ENCODE data around the gene RASGRP4. TPM values are rescaled to one million over a fixed set of nuclear protein-coding genes. Genes with fewer than 3 reads are reported as not detected.

The RASGRP4 gene, protein sequence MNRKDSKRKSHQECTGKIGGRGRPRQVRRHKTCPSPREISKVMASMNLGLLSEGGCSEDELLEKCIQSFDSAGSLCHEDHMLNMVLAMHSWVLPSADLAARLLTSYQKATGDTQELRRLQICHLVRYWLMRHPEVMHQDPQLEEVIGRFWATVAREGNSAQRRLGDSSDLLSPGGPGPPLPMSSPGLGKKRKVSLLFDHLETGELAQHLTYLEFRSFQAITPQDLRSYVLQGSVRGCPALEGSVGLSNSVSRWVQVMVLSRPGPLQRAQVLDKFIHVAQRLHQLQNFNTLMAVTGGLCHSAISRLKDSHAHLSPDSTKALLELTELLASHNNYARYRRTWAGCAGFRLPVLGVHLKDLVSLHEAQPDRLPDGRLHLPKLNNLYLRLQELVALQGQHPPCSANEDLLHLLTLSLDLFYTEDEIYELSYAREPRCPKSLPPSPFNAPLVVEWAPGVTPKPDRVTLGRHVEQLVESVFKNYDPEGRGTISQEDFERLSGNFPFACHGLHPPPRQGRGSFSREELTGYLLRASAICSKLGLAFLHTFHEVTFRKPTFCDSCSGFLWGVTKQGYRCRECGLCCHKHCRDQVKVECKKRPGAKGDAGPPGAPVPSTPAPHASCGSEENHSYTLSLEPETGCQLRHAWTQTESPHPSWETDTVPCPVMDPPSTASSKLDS
- not detected in 2 replicates for total RNA-seq

GRCh38 chr19:38425810-38426466 lies at the start of gene RASGRP4:
RASGRP4 (minus strand) TSS chr19:38426219; CDS start chr19:38426091, 128 bp downstream.

GRCh38 chr19:38433268-38433733 lies 7.3 kb upstream of the RASGRP4 start, which contains the start of gene RYR1:
RYR1 (plus strand) TSS chr19:38433691; CDS start chr19:38433830, 139 bp downstream.

DNA sequence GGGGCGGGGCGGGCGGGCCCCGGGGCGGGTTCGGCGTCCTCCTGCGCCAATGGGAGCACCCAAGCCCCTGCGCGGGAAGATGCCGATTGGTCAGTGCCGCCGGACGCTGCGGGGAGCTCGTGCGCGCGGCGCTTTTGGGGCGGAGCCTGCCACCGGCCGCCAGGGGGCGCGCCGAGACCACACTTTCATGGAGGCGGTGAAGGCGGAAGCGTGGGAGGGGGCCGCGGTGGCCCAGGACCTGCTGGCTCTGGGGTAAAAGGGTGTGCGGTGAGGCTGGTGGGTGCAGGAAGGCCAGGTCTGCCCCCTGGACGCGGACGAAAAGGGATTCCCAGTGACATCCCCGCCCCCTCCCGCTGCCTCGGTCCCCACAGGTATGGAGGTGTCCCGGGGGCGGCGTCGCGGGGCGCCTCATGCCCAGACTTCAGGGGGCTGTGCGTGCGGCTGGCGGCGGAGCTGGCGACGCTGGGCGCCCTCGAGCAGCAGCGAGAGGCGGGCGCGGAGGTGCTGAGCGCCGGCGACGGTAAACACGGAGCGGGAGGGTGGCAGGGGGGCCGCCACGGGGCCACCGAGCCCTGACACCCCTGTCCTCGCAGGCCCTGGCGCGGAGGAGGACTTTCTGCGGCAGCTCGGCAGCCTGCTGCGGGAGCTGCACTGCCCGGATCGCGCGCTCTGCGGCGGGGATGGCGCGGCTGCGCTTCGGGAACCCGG lies 22.9 kb downstream of the RASGRP4 start, which contains the start of gene FAM98C:
Gene FAM98C, plus strand, starts transcription at position 127 of the 708 bp plus-strand sequence. Its CDS starts 61 bp downstream, at position 188.

DNA sequence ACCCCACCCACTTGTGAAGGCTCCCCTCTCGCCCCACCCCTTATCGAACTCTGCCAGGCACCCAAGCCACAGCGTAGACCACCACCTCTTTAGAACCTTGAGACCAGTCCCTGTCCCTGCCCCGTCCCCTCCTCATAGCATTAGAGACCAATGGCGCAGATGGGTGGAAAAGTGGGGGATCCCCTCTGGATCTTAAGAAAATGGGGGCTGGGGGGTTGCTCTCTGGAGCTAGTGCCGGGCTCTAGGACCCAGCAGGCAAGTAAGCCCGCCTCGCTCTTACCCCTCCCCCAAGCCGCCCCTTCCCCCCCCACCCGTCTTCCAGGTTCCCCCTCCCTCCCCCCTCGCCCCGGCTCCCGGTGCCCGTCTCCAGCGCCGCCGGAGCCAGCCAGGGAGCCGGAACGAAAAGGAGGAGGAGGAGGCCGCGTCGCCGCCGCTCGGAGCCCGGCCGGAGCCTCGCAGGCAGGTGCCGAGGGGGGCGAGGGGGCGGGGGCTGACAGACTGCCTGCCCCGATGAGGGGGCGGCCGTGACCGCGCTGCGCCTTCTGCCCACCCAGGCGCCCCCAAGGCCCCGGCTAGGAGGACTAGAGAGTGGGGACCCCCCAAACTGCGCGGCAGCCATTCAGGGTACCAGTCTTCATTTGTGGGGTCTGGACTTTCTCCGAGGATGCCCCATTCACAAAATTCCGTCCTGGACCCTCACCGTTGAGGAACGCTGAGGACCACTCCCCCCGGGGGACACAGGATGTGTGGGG lies 37.5 kb downstream of the RASGRP4 start, which contains the start of gene SPRED3:
Gene SPRED3, plus strand, starts transcription at position 349 of the 752 bp plus-strand sequence. CDS start 1,606 bp downstream, outside the sequence.

GRCh38 chr19:38387550-38388348 lies 38.3 kb downstream of the RASGRP4 start, which contains the start of gene GGN:
GGN (minus strand) TSS chr19:38388034; CDS start chr19:38387261, 773 bp downstream.

GRCh38 chr19:38374332-38375097 lies 51.5 kb downstream of the RASGRP4 start, which contains the start of gene PSMD8:
PSMD8 (plus strand) TSS chr19:38374571; CDS start chr19:38374602, 31 bp downstream.

Other genes with a start within 250 kb of the RASGRP4 start
- under 0.01 and 1.3 TPM in 2 replicates for gene DPF1, start 202.0 kb downstream of the RASGRP4 start, total RNA-seq
- not detected in 2 replicates for gene PPP1R14A, start 169.8 kb downstream of the RASGRP4 start, total RNA-seq
- gene SPINT2, start 161.6 kb downstream of the RASGRP4 start, total RNA-seq, result 283 and 364 TPM in 2 replicates
- 137 and 144 TPM in 2 replicates for gene C19orf33, start 122.0 kb downstream of the RASGRP4 start, total RNA-seq
- gene YIF1B, start 110.3 kb downstream of the RASGRP4 start, total RNA-seq, result 34.5 and 100 TPM in 2 replicates
- gene KCNK6, start 106.4 kb downstream of the RASGRP4 start, total RNA-seq, result 20.0 and 23.0 TPM in 2 replicates
- gene CATSPERG, start 90.4 kb downstream of the RASGRP4 start, total RNA-seq, result 1.6 and 1.7 TPM in 2 replicates
- 162 and 390 TPM in 2 replicates for gene PSMD8, start 51.6 kb downstream of the RASGRP4 start, total RNA-seq
- 0.43 and 0.79 TPM in 2 replicates for gene GGN, start 38.2 kb downstream of the RASGRP4 start, total RNA-seq
- gene SPRED3, start 37.5 kb downstream of the RASGRP4 start, total RNA-seq, result 0.22 and 0.79 TPM in 2 replicates
- 13.7 and 16.8 TPM in 2 replicates for gene FAM98C, start 23.1 kb downstream of the RASGRP4 start, total RNA-seq
- gene RYR1, start 7.5 kb upstream of the RASGRP4 start, total RNA-seq, result under 0.01 and 0.11 TPM in 2 replicates
- gene MAP4K1, start 191.7 kb upstream of the RASGRP4 start, total RNA-seq, result 0.22 TPM in 1 of 2 replicates, not detected in the other
- gene EIF3K, start 193.0 kb upstream of the RASGRP4 start, total RNA-seq, result 271 and 636 TPM in 2 replicates
- 222 and 933 TPM in 2 replicates for gene ACTN4, start 221.4 kb upstream of the RASGRP4 start, total RNA-seq

Data from placental epithelial cell (primary cell).